DND-41 (cell line): ENCODE measurements around the gene PASK.

Experiments used
- CTCF ChIP-seq: IDR thresholded peaks from 2 replicates; pipeline ENCODE4 v1.5.1; 2012; ENCODE audit warnings: borderline replicate concordance, low read length, moderate library complexity, mild to moderate bottlenecking; ENCODE audit not compliant: poor library complexity, severe bottlenecking; ENCODE audit errors: extremely low read depth
- EZH2 ChIP-seq: IDR thresholded peaks from 3 replicates; pipeline ENCODE4 v1.6.1; 2012; ENCODE audit warnings: borderline replicate concordance, low read depth, mild to moderate bottlenecking, moderate library complexity, low read length, inconsistent platforms; ENCODE audit not compliant: severe bottlenecking

GRCh38 chr2:241105641-241106040 is 43.6 kb downstream of the PASK start:
- TF ChIP-seq EZH2 (no peak), CTCF (no peak)
